HFF-Myc (cell line): ENCODE data around the gene MAD2L1.

Experiments
- DNase-seq: peaks from one replicate; pipeline ENCODE4 v3.0.0-alpha.2; 2011; ENCODE audit warnings: low read depth; ENCODE audit errors: extremely low read depth
- H3K4me3 ChIP-seq: replicated peaks from 2 replicates; pipeline ENCODE4 v1.5.1; 2011; ENCODE audit warnings: low read depth, mild to moderate bottlenecking, control low read depth, low read length
- CTCF ChIP-seq: IDR thresholded peaks from 2 replicates; pipeline ENCODE4 v1.5.1; 2012; ENCODE audit warnings: mild to moderate bottlenecking, low read depth, low read length, control low read depth; ENCODE audit errors: missing control alignments

Gene MAD2L1

DNA sequence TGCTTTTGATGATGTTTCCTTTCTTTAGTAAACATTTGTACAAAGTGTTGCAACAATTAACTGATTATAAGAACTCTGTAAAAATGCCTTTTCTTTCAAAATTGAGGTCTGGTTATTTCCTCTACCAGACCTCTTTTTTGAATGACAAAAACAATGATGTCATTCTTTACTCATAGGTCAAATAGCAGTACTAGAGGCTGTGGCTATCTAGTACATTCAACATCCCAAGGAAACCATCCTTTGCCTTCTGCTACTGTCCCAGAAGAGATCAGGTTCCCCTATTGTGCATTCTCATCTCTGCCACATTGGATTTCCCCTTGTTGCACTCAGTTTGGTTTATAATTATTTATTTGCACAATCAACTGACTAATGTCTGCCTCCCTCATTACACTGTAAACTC is 19.1 kb upstream of the MAD2L1 start:
- DNase-seq = no peak
- H3K4me3 ChIP-seq = no peak overlapping the region
- no peak for TF ChIP-seq CTCF

- no peak for DNase-seq
- no peak for TF ChIP-seq CTCF
- H3K4me3 ChIP-seq = no peak overlapping the region
These were observed 17.7 kb upstream of the MAD2L1 start for GRCh38 chr4:120084327-120084726.

DNA sequence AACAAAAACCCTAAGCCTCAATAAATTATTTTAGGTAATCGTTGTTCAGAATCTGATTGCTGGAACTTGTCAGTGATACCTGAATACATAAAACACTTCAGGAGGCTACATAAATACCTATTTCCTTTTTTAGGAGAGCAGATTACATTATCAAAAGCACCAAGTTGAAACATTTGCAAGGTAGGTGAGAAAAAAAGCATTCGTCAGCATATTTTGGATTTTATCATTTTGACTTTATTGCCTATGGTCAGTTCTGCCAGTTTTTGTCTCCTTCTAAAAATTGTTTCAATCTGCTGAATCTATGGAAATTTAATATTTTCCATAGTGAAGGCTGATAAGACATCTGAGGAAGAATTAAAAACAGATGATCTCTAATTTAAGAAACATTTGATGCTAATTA is 16.5 kb upstream of the MAD2L1 start:
- no peak overlapping the region for H3K4me3 ChIP-seq
- no peak for DNase-seq
- no peak for TF ChIP-seq CTCF

- no peak for DNase-seq
- H3K4me3 ChIP-seq = no peak overlapping the region
- no peak for TF ChIP-seq CTCF
These were observed 15.6 kb upstream of the MAD2L1 start for GRCh38 chr4:120082251-120082650.

DNA sequence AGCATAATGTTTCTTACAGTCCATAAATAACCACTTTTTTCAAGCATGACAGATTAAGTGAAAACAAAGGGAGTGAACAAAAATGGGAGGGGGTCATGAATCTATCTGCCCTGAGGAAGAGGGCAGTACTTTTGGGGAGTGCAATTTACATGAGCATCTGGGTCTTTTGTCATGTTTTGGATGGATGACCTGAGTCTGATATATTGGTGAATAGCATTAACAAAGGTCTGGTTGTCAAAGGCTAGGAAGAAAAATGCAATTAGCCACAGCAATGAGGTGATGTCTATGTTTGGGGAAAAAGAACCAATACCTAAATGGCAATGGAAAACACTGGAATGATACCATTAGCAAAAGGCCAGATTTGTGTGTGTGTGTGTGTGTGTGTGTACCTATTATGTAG is 15.1 kb upstream of the MAD2L1 start:
- no peak for DNase-seq
- no peak for TF ChIP-seq CTCF
- no peak overlapping the region for H3K4me3 ChIP-seq

GRCh38 chr4:120080533-120080932 is 13.9 kb upstream of the MAD2L1 start:
- no peak overlapping the region for H3K4me3 ChIP-seq
- no peak for DNase-seq
- no peak for TF ChIP-seq CTCF

GRCh38 chr4:120079839-120080520 is 13.3 kb upstream of the MAD2L1 start:
- DNase-seq = no peak
- TF ChIP-seq CTCF = no peak
- H3K4me3 ChIP-seq = no peak overlapping the region
